ENCODE data around the gene DUSP10.

The DUSP10 gene

GRCh38 chr1:221701570-221702186, 40.2 kb downstream of the DUSP10 start:
- no peaks in the 10 kb centered on the region for H3K27me3 ChIP-seq (ENCODE audit: control insufficient read depth, insufficient read depth, low read length)
- peaks cover 4% of the 10 kb centered on the region for H3K36me3 ChIP-seq (ENCODE audit: control insufficient read depth, insufficient read depth, low read length)
- H3K27ac ChIP-seq (ENCODE audit: low read depth, low read length): no peak overlapping the region
- H3K4me1 ChIP-seq (ENCODE audit: control insufficient read depth, insufficient read depth, low read length): peaks cover 5% of the 10 kb centered on the region
- no peak overlapping the region for H3K9ac ChIP-seq (ENCODE audit: low read length)
- H3K4me3 ChIP-seq (ENCODE audit: low read length): no peak overlapping the region

- Histone ChIP-seq H3K4me1 (ENCODE audit: control insufficient read depth, insufficient read depth, low read length) (peaks cover 3% of the 10 kb centered on the region), H3K27me3 (ENCODE audit: control insufficient read depth, insufficient read depth, low read length) (no peaks in the 10 kb centered on the region), H3K9ac (ENCODE audit: low read length) (no peak overlapping the region), H3K27ac (ENCODE audit: low read depth, low read length) (no peak overlapping the region), H3K36me3 (ENCODE audit: control insufficient read depth, insufficient read depth, low read length) (peaks cover 4% of the 10 kb centered on the region), H3K4me3 (ENCODE audit: low read length) (no peak overlapping the region)
These were observed 40.9 kb downstream of the DUSP10 start for GRCh38 chr1:221700948-221701347.

- no peak overlapping the region for H3K4me3 ChIP-seq (ENCODE audit: low read length)
- H3K36me3 ChIP-seq (ENCODE audit: control insufficient read depth, insufficient read depth, low read length): peaks cover 4% of the 10 kb centered on the region
- H3K27ac ChIP-seq (ENCODE audit: low read depth, low read length): no peak overlapping the region
- no peak overlapping the region for H3K9ac ChIP-seq (ENCODE audit: low read length)
- H3K27me3 ChIP-seq (ENCODE audit: control insufficient read depth, insufficient read depth, low read length): no peaks in the 10 kb centered on the region
- peaks cover 1% of the 10 kb centered on the region for H3K4me1 ChIP-seq (ENCODE audit: control insufficient read depth, insufficient read depth, low read length)
These were observed 41.4 kb downstream of the DUSP10 start for GRCh38 chr1:221700536-221700935.

GRCh38 chr1:221699978-221700519, 41.8 kb downstream of the DUSP10 start:
- Histone ChIP-seq H3K27ac (ENCODE audit: low read depth, low read length) (no peak overlapping the region), H3K36me3 (ENCODE audit: control insufficient read depth, insufficient read depth, low read length) (peaks cover 4% of the 10 kb centered on the region), H3K4me1 (ENCODE audit: control insufficient read depth, insufficient read depth, low read length) (no peaks in the 10 kb centered on the region), H3K9ac (ENCODE audit: low read length) (no peak overlapping the region), H3K27me3 (ENCODE audit: control insufficient read depth, insufficient read depth, low read length) (no peaks in the 10 kb centered on the region), H3K4me3 (ENCODE audit: low read length) (no peak overlapping the region)

- H3K36me3 ChIP-seq (ENCODE audit: control insufficient read depth, insufficient read depth, low read length): peaks cover 4% of the 10 kb centered on the region
- no peak overlapping the region for H3K4me3 ChIP-seq (ENCODE audit: low read length)
- H3K27me3 ChIP-seq (ENCODE audit: control insufficient read depth, insufficient read depth, low read length): no peaks in the 10 kb centered on the region
- H3K4me1 ChIP-seq (ENCODE audit: control insufficient read depth, insufficient read depth, low read length): no peaks in the 10 kb centered on the region
- no peak overlapping the region for H3K9ac ChIP-seq (ENCODE audit: low read length)
- no peak overlapping the region for H3K27ac ChIP-seq (ENCODE audit: low read depth, low read length)
These were observed 42.3 kb downstream of the DUSP10 start for GRCh38 chr1:221699577-221699976.

- Histone ChIP-seq H3K4me1 (ENCODE audit: control insufficient read depth, insufficient read depth, low read length) (no peaks in the 10 kb centered on the region), H3K27me3 (ENCODE audit: control insufficient read depth, insufficient read depth, low read length) (no peaks in the 10 kb centered on the region), H3K9ac (ENCODE audit: low read length) (no peak overlapping the region), H3K36me3 (ENCODE audit: control insufficient read depth, insufficient read depth, low read length) (peaks cover 4% of the 10 kb centered on the region), H3K27ac (ENCODE audit: low read depth, low read length) (no peak overlapping the region), H3K4me3 (ENCODE audit: low read length) (no peak overlapping the region)
These were observed 43.1 kb downstream of the DUSP10 start for GRCh38 chr1:221698579-221699349.

GRCh38 chr1:221697923-221698425, 43.9 kb downstream of the DUSP10 start:
- Histone ChIP-seq H3K27me3 (ENCODE audit: control insufficient read depth, insufficient read depth, low read length) (no peaks in the 10 kb centered on the region), H3K4me1 (ENCODE audit: control insufficient read depth, insufficient read depth, low read length) (no peaks in the 10 kb centered on the region), H3K4me3 (ENCODE audit: low read length) (no peak overlapping the region), H3K27ac (ENCODE audit: low read depth, low read length) (no peak overlapping the region), H3K9ac (ENCODE audit: low read length) (no peak overlapping the region), H3K36me3 (ENCODE audit: control insufficient read depth, insufficient read depth, low read length) (peaks cover 4% of the 10 kb centered on the region)

- no peak overlapping the region for H3K27ac ChIP-seq (ENCODE audit: low read depth, low read length)
- no peaks in the 10 kb centered on the region for H3K36me3 ChIP-seq (ENCODE audit: control insufficient read depth, insufficient read depth, low read length)
- H3K4me3 ChIP-seq (ENCODE audit: low read length): no peak overlapping the region
- H3K27me3 ChIP-seq (ENCODE audit: control insufficient read depth, insufficient read depth, low read length): no peaks in the 10 kb centered on the region
- no peaks in the 10 kb centered on the region for H3K4me1 ChIP-seq (ENCODE audit: control insufficient read depth, insufficient read depth, low read length)
- H3K9ac ChIP-seq (ENCODE audit: low read length): no peak overlapping the region
These were observed 45.0 kb downstream of the DUSP10 start for GRCh38 chr1:221696718-221697461.

- no peaks in the 10 kb centered on the region for H3K27me3 ChIP-seq (ENCODE audit: control insufficient read depth, insufficient read depth, low read length)
- H3K9ac ChIP-seq (ENCODE audit: low read length): no peak overlapping the region
- no peaks in the 10 kb centered on the region for H3K36me3 ChIP-seq (ENCODE audit: control insufficient read depth, insufficient read depth, low read length)
- no peaks in the 10 kb centered on the region for H3K4me1 ChIP-seq (ENCODE audit: control insufficient read depth, insufficient read depth, low read length)
- H3K4me3 ChIP-seq (ENCODE audit: low read length): no peak overlapping the region
- H3K27ac ChIP-seq (ENCODE audit: low read depth, low read length): no peak overlapping the region
These were observed 45.9 kb downstream of the DUSP10 start for GRCh38 chr1:221696027-221696426.

GRCh38 chr1:221695301-221695700, 46.6 kb downstream of the DUSP10 start:
- no peaks in the 10 kb centered on the region for H3K4me1 ChIP-seq (ENCODE audit: control insufficient read depth, insufficient read depth, low read length)
- no peak overlapping the region for H3K27ac ChIP-seq (ENCODE audit: low read depth, low read length)
- H3K27me3 ChIP-seq (ENCODE audit: control insufficient read depth, insufficient read depth, low read length): no peaks in the 10 kb centered on the region
- H3K4me3 ChIP-seq (ENCODE audit: low read length): no peak overlapping the region
- H3K36me3 ChIP-seq (ENCODE audit: control insufficient read depth, insufficient read depth, low read length): no peaks in the 10 kb centered on the region
- H3K9ac ChIP-seq (ENCODE audit: low read length): no peak overlapping the region

GRCh38 chr1:221694109-221694508, 47.8 kb downstream of the DUSP10 start:
- Histone ChIP-seq H3K27ac (ENCODE audit: low read depth, low read length) (no peak overlapping the region), H3K9ac (ENCODE audit: low read length) (no peak overlapping the region), H3K4me1 (ENCODE audit: control insufficient read depth, insufficient read depth, low read length) (no peaks in the 10 kb centered on the region), H3K36me3 (ENCODE audit: control insufficient read depth, insufficient read depth, low read length) (no peaks in the 10 kb centered on the region), H3K4me3 (ENCODE audit: low read length) (no peak overlapping the region), H3K27me3 (ENCODE audit: control insufficient read depth, insufficient read depth, low read length) (no peaks in the 10 kb centered on the region)

GRCh38 chr1:221693087-221693486, 48.8 kb downstream of the DUSP10 start:
- Histone ChIP-seq H3K4me1 (ENCODE audit: control insufficient read depth, insufficient read depth, low read length) (no peaks in the 10 kb centered on the region), H3K4me3 (ENCODE audit: low read length) (no peak overlapping the region), H3K27ac (ENCODE audit: low read depth, low read length) (no peak overlapping the region), H3K27me3 (ENCODE audit: control insufficient read depth, insufficient read depth, low read length) (no peaks in the 10 kb centered on the region), H3K9ac (ENCODE audit: low read length) (no peak overlapping the region), H3K36me3 (ENCODE audit: control insufficient read depth, insufficient read depth, low read length) (no peaks in the 10 kb centered on the region)

All from rectal smooth muscle tissue (tissue), 1 donor.